Measurements from ENCODE around the gene GALK2.

DNA sequence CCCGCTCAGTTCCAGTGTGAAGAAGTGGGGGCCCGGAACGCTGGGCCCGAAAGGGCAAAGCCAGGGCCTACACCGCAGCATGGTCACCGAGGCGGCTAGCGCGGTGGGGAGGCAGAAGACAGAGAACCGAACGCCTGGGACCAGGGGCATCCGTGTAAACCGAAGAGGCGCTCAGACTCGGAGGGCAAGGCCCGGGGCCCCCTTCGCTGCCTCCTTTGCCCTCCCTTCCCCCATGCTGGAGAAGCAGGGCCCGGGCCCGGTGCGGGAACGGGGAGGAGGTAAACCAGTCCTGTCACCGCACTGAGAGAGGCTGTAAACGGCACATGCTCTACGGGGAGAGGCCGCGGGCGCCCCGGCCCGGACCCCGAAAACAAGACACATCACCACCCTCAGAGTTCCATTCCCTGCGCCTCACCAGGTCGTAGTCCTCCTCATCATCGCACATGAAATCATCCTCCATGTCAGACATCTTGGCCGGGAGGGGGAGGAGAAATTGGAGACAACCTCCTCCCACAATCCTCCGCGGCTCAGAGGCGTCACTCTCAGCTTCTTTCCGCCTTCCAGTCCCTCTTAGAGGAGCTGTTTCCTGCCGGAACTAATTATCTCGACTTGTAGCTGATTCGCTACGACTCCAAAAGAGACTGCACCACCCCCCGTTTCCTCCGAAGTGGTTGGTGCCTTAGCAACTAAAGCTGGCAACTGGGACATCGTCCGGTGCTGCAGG lies 14.8 kb upstream of the GALK2 start, which contains the start of gene COPS2:
- TF ChIP-seq, protein P1, sequence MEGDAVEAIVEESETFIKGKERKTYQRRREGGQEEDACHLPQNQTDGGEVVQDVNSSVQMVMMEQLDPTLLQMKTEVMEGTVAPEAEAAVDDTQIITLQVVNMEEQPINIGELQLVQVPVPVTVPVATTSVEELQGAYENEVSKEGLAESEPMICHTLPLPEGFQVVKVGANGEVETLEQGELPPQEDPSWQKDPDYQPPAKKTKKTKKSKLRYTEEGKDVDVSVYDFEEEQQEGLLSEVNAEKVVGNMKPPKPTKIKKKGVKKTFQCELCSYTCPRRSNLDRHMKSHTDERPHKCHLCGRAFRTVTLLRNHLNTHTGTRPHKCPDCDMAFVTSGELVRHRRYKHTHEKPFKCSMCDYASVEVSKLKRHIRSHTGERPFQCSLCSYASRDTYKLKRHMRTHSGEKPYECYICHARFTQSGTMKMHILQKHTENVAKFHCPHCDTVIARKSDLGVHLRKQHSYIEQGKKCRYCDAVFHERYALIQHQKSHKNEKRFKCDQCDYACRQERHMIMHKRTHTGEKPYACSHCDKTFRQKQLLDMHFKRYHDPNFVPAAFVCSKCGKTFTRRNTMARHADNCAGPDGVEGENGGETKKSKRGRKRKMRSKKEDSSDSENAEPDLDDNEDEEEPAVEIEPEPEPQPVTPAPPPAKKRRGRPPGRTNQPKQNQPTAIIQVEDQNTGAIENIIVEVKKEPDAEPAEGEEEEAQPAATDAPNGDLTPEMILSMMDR (IDR thresholded peaks at IDR 0.05): no peak
- peak; percentile 80 to 92 (median 90) for TF ChIP-seq POLR2AphosphoS5 (IDR thresholded peaks at IDR 0.05)

All from sigmoid colon (tissue), 4 donors.